Fibroblast of the aortic adventitia (primary cell): ENCODE data around the gene TPO. TPM values are rescaled to one million over a fixed set of nuclear protein-coding genes. Genes with fewer than 3 reads are reported as not detected.

Source experiments
- DNase-seq: peaks from one replicate; pipeline ENCODE4 v3.0.0-alpha.2; 2010; ENCODE audit warnings: low read depth
- H3K4me3 ChIP-seq: 2 replicates; pipeline ENCODE4 v1.5.1; 2011; ENCODE audit warnings: low read depth, mild to moderate bottlenecking, control low read depth, low read length, moderate library complexity
- total RNA-seq: library from RNA; depleted of rRNA; stranded (reverse); fragments of >200 nt; gene quantifications from 2 replicates; pipeline ENCODE4 v1.2.3, GENCODE V29; 2012; ENCODE audit warnings: low replicate concordance
- TF ChIP-seq, protein P1 (sequence below): IDR thresholded peaks from 2 replicates; pipeline ENCODE4 v1.5.1; 2011; ENCODE audit warnings: mild to moderate bottlenecking, low read length, control low read depth, inconsistent platforms; ENCODE audit not compliant: insufficient read depth

Gene TPO
- total RNA-seq, 1 donor: not detected

DNA sequence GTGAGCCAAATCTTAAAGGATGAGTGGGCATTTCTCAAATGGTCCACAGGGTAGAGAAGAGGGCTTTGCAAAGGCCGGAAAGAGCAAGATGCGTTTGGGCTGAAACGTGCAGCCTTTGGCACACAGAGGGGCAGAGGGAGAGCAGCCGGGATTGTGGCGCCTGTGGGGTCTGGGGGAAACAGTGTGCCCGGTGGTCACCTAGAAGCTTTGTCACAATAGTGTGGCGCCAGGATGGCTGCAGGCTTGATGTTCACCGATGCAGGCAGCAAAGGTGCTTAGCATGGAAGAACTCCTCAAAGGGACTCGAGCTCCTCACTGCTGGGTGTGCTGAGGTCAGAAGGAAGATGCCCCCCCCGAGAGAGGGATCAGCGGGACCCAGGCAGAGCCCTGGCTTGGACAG is 23.8 kb downstream of the TPO start:
- TF ChIP-seq, protein P1, sequence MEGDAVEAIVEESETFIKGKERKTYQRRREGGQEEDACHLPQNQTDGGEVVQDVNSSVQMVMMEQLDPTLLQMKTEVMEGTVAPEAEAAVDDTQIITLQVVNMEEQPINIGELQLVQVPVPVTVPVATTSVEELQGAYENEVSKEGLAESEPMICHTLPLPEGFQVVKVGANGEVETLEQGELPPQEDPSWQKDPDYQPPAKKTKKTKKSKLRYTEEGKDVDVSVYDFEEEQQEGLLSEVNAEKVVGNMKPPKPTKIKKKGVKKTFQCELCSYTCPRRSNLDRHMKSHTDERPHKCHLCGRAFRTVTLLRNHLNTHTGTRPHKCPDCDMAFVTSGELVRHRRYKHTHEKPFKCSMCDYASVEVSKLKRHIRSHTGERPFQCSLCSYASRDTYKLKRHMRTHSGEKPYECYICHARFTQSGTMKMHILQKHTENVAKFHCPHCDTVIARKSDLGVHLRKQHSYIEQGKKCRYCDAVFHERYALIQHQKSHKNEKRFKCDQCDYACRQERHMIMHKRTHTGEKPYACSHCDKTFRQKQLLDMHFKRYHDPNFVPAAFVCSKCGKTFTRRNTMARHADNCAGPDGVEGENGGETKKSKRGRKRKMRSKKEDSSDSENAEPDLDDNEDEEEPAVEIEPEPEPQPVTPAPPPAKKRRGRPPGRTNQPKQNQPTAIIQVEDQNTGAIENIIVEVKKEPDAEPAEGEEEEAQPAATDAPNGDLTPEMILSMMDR: no peak
- no peak for DNase-seq
- H3K4me3 ChIP-seq: no peak overlapping the region

DNA sequence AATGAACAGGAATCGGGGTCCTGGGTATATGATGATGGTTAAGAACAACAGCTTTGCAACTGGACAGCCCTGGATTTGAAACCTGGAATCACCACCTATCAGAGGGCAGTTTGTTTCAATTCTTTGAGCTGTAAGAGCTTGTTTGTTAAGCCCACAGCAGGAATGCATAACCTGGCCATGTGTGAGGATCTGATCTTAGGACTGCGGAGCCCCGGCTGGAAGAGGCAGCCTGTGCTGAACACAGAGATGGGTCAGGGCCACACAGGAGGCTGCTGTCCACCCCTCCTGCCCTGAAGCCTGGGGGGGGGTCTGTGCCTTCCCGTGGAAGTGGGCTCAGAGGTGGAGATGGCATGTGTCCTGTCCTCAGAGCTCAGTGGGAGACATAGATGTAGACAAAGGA is 24.3 kb downstream of the TPO start:
- no peak for DNase-seq
- TF ChIP-seq, protein P1: no peak
- H3K4me3 ChIP-seq: no peak overlapping the region

DNA sequence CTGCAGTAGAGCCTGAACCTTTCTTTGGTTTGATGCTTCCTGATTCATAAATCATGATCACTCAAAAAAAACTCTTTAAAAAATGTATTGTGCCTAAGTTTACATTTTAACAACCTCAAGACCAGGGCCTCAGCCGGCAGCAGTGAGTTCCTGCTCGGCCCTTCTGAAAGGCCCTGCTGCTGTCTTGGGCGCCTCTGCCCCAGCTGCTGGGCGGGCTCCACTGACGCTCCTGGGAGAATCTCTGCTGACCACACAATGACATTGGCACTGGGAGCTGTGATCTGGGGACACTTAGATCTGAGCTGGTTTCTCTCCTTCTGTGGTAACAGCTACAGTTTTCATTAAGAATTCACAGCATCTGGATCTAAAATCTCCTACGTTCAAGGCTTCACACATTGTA is 25.7 kb downstream of the TPO start:
- DNase-seq: no peak
- H3K4me3 ChIP-seq: no peak overlapping the region
- TF ChIP-seq, protein P1: no peak

DNA sequence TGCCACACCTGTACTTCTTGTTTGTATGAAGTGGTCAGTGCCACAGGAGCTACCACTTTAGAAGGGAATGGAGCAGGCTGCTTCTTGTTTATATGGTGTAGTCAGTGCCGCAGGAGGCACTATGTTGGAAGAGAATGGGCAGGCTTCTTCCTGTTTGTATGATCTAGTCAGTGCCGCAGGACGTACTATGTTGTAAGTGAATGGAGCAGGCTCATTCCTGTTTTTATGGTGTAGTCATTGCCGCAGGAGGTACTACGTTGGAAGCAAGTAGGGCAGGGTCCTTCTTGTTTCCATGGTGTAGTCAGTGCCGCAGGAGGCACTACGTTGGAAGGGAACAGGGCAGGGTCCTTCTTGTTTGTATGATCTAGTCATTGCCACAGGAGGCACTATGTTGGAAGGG is 27.3 kb downstream of the TPO start:
- no peak for DNase-seq
- no peak overlapping the region for H3K4me3 ChIP-seq
- TF ChIP-seq, protein P1: no peak

DNA sequence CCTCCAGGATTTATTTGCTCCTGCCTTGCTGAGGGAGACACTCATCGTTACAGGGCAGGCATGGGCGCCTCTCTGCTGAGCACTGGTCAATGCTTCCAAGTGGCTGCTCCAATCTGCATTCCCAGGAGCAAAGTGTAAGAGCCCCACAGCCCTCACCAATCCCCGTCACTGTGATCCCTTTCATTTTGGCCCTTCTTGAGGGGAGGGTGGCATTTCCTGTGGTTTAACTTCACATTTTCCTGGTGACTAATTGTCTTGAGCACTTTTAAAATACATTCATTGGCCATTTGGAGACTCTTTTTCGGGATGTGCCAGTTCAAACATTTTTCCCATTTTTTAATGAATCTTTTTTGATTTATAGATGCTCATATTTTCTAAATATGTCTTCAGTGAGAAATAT is 33.0 kb downstream of the TPO start:
- DNase-seq: no peak
- TF ChIP-seq, protein P1: no peak
- H3K4me3 ChIP-seq: no peak overlapping the region

DNA sequence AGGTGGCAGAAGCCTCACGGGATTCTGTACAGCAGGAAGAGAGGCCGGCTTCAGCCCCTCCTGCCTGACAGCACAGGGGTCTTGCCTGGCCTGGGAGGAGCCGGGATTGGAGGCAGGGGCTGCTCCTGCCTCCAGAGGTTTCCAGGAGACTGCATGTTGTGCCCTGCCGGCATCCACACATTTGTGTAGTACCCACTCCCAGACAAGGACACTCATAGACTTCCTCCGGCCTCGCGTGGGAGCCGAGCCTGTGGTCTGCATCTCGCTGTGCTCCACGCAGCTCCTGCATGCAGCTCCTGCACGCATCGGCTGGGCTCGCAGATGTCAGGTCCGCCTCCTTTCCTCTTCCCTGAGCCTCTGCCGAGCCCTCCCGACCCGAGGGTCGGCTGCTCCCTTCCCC is 34.7 kb downstream of the TPO start:
- TF ChIP-seq, protein P1: no peak
- no peak for DNase-seq
- no peak overlapping the region for H3K4me3 ChIP-seq

DNA sequence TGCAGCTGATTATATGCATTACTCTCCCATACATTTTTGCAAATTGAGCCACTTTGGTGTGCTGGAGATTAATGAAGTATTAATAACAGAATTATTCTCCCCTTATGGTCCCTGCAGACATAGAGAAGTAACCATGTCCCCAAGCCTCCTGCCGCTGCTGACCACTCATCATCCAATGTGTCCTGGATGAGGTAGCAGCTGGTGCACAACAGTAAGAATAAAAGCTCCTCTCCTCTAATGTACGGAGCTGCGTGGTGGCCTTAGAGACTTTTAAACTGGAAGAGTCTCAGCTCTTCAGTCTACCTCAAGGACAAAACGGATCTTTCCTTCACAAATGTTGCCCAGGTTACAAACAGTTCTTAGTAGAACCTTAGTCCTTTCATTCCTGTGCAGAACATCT is 37.7 kb downstream of the TPO start:
- DNase-seq: no peak
- H3K4me3 ChIP-seq: no peak overlapping the region
- TF ChIP-seq, protein P1: no peak
